ENCODE measurements around the gene TANK.
"Not testable (repeated sequence)": the region's sequence is repeated elsewhere in the genome, so short reads cannot be mapped to it uniquely, and the experiment has no call there.

Gene TANK

GRCh38 chr2:161160226-161161073 is at the start of gene TANK:
TSS of gene TANK (plus strand) at chr2:161160428. CDS start at chr2:161179663, 19,235 bp downstream.
- peak; percentile 74 to 78 for DNase-seq (ENCODE audit: low read depth in 2 of 2)

GRCh38 chr2:161111531-161111930 is 48.7 kb upstream of the TANK start:
- DNase-seq (ENCODE audit: low read depth in 2 of 2), result no peak

GRCh38 chr2:161112908-161113307 is 47.3 kb upstream of the TANK start:
- no peak for DNase-seq (ENCODE audit: low read depth in 2 of 2)

GRCh38 chr2:161113693-161114575 is 46.3 kb upstream of the TANK start:
- DNase-seq (ENCODE audit: low read depth in 2 of 2), result no peak

GRCh38 chr2:161115205-161115604 is 45.0 kb upstream of the TANK start:
- DNase-seq (ENCODE audit: low read depth in 2 of 2), result no peak

GRCh38 chr2:161115605-161116380 is 44.4 kb upstream of the TANK start:
- DNase-seq (ENCODE audit: low read depth in 2 of 2), result no peak

GRCh38 chr2:161116509-161116908 is 43.7 kb upstream of the TANK start:
- DNase-seq (ENCODE audit: low read depth in 2 of 2), result no peak

- no peak for DNase-seq (ENCODE audit: low read depth in 2 of 2)
These were observed 42.7 kb upstream of the TANK start for GRCh38 chr2:161117506-161117905.

GRCh38 chr2:161118722-161119121 is 41.5 kb upstream of the TANK start:
- no peak for DNase-seq (ENCODE audit: low read depth in 2 of 2)

GRCh38 chr2:161119483-161119882 is 40.7 kb upstream of the TANK start:
- DNase-seq (ENCODE audit: low read depth in 2 of 2), result no peak

GRCh38 chr2:161120775-161121174 is 39.5 kb upstream of the TANK start:
- DNase-seq (ENCODE audit: low read depth in 2 of 2), result no peak

GRCh38 chr2:161121622-161122021 is 38.6 kb upstream of the TANK start:
- DNase-seq (ENCODE audit: low read depth in 2 of 2), result no peak

GRCh38 chr2:161122772-161123530 is 37.3 kb upstream of the TANK start:
- DNase-seq (ENCODE audit: low read depth in 2 of 2), result no peak

- DNase-seq (ENCODE audit: low read depth in 2 of 2), result no peak
These were observed 36.6 kb upstream of the TANK start for GRCh38 chr2:161123531-161124030.

- no peak for DNase-seq (ENCODE audit: low read depth in 2 of 2)
These were observed 36.0 kb upstream of the TANK start for GRCh38 chr2:161124201-161124600.

- DNase-seq (ENCODE audit: low read depth in 2 of 2), result no peak
These were observed 31.3 kb upstream of the TANK start for GRCh38 chr2:161128885-161129284.

GRCh38 chr2:161130354-161130753 is 29.9 kb upstream of the TANK start:
- no peak for DNase-seq (ENCODE audit: low read depth in 2 of 2)

GRCh38 chr2:161131074-161131680 is 29.1 kb upstream of the TANK start:
- no peak for DNase-seq (ENCODE audit: low read depth in 2 of 2)

- no peak for DNase-seq (ENCODE audit: low read depth in 2 of 2)
These were observed 28.4 kb upstream of the TANK start for GRCh38 chr2:161131804-161132203.

GRCh38 chr2:161132384-161132783 is 27.8 kb upstream of the TANK start:
- DNase-seq (ENCODE audit: low read depth in 2 of 2), result not testable (repeated sequence)

- DNase-seq (ENCODE audit: low read depth in 2 of 2), result no peak
These were observed 26.9 kb upstream of the TANK start for GRCh38 chr2:161133366-161133765.
